ENCODE data around the gene HACD4.

DNA sequence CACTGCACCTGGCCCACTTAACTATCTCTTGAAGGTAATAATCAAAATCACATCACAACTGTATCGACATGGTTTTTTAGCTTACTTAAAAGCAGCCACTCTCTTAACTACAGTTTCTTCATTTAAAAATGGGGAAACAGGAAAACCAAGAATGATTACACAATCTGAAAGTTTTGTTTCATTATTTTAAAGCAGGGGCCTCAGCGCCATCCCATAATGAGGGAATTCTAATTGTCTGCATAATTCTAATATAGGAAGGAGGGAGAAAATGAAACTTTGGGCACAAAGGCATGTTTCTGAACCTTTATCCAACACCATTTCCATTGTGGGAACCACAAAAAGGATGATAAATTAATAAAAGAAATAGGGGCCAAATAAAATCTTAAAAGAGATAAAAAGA is 7.6 kb downstream of the HACD4 start:
- TF ChIP-seq POLR2AphosphoS5 (IDR thresholded peaks at IDR 0.05; ENCODE audit: low read depth, low read length) (no peak), POLR2A (IDR thresholded peaks at IDR 0.05; ENCODE audit: low read depth, low read length) (no peak), SPI1 (IDR thresholded peaks at IDR 0.05; ENCODE audit: low read depth, low read length) (no peak), TAF1 (IDR thresholded peaks at IDR 0.05; ENCODE audit: low read depth, low read length) (no peak), POU2F2 (IDR thresholded peaks at IDR 0.05; ENCODE audit: low read depth, low read length) (no peak), PAX5 (IDR thresholded peaks at IDR 0.05; ENCODE audit: insufficient read depth, low read length, severe bottlenecking) (no peak)

All from GM12891 (cell line).